GM18861 (cell line): Measurements from ENCODE around the gene ATP8B2.
"Not testable (repeated sequence)": the region's sequence is repeated elsewhere in the genome, so short reads cannot be mapped to it uniquely, and the experiment has no call there.

Experiments
- ATAC-seq: cut with Tn5 transposase; IDR thresholded peaks from one replicate; pipeline ENCODE4 v1.9.1; 2021; ENCODE audit not compliant: unreplicated experiment

Gene ATP8B2

DNA sequence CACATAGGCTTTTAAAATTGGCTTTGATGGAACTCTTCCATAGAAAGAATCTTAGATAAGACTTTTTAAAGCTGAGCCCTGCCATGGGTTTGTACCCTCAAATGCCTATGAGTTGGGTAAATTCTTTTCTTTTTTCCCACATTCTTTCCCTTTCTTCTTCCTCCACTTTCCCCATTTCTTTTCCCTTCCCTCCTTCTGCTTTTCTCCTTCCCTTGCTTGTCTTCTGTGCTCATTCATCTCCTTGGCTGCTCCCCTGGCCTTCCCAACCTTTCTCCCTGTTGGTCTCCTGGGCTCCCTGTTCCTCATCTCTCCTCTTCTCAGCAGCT, 3.8 kb upstream of the ATP8B2 start:
- not testable (repeated sequence) for ATAC-seq

DNA sequence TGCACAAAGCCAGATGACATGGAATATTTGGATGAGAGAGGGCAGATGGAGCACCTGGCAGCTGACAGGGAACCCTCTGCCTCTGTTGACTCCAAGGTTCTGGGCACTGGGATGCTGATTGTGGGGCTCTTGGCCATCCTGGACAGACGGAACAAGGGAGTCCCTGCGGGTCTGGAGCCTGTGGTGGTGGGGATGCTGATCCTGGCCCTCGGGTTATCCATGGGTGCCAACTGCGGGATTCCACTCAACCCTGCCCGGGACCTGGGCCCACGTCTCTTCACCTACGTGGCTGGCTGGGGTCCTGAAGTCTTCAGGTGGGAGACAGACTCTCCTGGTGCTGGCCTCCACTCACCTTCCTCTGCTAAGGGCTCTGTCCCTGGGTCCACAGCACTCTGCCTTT, 1.8 kb upstream of the ATP8B2 start:
- no peak for ATAC-seq

DNA sequence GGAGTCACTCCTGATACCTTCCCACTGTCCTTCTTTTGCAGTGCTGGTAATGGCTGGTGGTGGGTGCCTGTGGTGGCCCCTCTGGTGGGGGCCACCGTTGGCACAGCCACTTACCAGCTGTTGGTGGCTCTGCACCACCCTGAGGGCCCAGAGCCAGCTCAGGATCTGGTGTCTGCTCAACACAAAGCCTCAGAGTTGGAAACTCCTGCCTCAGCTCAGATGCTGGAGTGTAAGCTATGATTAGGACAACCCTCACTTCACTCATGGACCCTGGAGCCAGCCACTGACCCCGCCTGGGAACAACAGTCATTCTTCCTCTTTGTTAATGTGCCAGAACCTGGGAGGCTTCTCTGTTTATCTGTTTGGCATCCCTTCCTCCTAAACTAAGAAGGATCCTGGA, 1.1 kb upstream of the ATP8B2 start:
- no peak for ATAC-seq

DNA sequence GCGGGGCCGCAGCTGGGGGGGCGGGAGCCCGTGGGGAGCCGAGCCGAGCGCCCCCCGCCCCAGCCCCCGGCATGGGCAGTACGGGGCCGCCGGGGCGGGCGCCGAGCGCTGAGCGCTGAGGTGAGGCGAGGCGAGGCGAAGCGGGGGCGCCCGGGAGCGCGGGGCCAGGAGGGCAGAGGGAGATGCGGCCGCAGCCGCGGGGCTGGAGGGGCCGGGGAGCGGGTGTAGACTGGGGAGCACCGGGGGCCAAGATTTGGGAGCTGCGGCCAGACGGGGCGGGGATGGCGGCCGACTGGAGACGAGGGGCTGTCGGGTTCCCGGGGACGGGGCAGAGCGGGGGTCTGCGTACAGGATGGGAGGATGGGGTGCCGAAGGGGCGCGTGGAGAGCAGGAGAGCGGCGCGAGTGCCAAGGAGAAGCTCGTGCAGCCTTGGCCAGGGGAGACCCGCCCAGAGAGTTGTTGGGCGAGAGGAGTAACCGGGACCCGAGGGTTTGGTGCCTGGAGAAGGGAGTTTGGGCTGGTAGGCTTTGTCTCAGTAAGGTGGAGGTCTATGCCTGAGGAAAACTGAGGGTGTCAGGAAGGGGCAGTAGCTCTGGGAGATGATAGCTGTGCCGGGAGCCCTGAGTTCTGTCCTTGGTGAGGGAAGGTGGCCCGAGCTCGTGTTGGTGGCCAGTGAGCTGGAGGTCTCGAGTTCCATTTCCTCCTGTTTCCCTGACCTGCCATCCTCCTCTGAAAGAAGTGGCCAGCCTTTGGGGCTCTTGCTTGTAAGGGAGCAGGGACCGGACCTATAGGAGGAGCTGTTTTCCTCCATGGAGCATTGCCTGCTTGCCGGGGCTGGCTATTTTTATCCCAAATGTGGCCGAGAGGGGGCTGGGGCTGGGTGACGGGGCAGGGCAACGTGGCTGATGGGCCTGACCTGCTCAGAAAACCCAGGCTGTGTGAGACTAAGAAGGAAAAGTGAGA, 539 bp downstream of the ATP8B2 start:
- ATAC-seq: no peak

DNA sequence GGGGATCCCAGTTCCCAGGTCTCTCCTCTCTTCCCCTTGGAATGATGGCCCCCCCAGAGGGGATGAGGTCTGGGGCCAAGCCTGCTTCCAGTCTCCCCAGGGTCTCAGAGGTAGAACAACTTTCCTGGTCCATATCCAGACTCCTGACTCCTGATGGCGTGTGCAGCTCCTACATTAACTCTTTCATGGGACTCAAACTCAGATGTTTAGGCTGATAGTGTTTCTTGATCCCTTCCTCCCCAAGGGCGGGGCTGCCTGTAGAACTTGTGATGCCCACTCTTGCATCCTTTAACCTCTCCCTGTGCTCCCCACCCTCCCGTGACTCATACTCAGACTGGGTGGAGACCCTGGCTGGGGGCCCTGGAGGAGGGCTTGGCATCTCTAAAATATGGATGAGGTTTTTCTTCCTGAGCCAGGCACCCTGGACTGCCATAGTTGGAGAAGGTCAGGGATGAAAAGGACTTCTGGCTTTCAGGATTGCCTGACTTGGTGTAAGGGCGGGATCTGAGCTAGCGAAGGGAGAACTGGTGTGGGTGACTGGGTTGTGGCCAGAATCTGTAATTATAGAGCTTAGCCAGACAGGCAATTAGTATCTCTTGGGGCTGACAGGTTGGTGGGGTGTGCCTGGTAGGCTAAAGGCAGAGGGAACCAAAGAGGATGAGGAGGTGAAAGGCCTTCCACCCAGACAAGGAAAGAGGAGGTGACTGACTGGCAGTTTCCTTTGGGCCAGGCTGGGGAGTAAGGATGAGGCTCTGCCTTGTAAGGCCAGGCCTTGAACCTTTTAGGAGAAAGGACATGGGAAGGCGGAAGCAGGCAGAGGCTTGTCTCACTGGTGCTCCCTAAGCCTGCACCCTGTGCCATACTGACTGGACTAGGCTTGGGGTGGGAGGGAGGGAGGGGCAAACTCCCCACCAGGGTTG, 1.5 kb downstream of the ATP8B2 start:
- no peak for ATAC-seq

DNA sequence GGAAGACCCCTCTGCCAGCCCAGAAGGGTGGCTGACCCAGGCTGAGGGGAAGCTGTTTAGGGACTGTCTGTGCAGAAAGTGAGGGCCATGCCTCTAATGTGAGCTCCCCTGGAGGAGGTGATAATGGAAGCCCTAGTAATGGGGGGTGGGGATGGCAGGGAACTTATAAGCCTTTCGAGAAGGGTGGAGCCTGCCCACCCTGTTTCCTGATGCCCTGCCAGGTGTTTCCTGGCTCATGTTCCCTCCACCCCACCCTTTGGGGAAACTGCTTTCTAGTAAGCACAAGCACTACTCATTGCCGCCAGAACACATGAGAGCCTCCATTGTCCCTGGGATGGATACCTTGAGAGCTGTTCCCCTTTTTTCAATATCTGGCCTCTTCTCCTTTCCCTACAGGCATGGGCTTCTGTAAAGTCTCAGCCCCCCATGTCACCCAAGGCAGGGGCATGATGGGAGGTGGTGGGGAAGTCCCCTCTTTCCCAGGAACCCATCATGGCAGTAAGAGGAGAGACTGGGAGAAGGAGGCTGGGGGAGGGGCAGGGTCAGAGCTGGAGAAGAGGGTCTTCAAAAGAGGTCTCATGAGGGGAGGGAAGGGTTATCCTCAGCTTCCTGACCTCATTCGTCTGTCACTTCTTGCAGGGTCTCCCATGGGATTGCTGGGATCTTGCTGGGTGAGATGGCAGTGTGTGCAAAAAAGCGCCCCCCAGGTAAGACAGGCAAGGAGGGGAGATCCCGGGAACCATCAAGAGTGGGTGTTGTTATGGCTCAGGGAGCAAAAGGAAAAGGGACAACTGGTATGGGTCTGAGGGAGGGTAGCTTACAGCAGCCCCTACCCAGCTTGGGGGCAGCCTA, 2.4 kb downstream of the ATP8B2 start:
- ATAC-seq: no peak

DNA sequence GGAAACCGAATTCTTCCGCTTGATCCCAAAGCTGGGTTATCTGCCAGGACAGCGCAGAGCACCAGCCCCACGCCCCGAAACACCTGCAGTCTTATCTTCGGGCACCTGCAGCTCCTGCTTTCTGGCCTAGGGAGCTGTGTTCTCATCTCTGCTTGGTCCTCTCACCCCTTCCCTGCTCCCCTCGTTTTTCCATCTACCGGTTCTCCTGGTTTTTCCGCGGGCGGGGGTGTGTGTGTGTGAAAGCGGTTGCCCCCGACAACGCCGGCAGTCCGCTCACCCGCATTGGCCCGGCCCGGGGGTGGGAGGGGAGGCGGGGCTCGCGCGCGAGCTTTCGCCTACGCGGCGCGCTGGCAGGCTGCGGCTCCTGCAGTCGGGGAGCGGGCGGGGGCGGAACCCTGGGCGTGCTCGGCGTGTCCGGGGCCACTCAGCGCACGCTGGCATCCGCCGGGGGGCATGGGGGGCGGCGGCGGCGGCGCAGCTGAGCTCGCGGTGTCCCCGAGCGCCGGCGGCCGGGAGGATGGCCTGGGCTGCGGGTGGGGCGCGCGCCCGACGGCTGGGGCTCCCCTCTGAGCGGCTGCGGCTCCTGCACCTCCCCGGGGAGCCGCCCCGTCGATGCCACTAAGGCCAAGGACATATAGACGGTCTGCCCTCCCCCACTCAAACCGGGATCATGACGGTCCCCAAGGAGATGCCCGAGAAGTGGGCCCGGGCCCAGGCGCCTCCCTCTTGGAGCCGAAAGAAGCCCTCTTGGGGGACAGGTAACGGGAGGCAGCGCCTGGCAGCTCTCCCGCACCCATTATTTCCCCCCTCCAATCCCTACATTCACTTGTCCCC, 3.2 kb downstream of the ATP8B2 start:
- no peak for ATAC-seq

DNA sequence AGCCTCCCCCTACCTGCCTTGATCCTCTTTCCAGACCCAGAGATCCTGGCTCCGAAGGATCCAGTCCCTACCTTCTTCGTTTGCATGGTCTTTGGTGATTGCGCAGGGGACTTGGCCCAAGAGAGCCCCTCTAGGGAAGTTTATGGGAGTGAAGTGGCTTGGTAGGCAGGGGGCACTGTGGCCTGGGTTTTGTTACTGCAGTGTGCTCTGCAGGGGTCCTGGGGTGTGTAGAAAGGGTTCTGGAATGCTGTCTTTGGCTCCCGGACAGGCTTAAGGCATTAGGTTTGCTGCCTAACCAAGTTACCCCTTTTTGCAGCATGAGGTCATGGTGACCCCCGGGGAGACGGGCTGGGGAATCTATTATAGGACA, 3.8 kb downstream of the ATP8B2 start:
- ATAC-seq: no peak

DNA sequence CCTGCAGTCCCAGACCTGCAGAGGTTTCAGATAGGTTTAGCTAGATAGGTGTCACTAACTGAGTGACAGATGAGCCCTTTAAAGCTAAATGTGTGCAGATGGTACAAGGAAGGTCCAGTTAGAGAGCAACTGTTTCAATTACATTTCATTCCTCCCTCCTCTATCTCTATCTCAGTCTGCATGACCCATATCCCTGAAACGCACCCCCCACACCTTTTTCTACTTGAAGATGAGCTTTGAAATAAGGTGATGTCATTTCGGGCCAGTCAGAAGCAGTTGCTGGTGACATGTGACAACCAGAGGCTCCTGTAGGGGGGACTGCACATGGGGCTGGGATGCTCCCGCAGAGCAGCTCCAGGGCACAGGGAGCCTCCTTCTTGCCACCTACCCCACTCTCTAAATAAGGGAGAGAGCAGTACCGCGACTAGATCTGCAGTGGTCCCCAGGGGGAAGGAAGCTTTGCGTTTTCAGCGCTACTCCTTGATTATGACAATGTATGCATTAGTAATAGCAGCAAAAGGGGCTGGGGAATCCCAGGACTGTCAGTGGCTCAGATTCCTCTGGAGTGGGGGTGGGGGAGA, 4.3 kb downstream of the ATP8B2 start:
- ATAC-seq: no peak

DNA sequence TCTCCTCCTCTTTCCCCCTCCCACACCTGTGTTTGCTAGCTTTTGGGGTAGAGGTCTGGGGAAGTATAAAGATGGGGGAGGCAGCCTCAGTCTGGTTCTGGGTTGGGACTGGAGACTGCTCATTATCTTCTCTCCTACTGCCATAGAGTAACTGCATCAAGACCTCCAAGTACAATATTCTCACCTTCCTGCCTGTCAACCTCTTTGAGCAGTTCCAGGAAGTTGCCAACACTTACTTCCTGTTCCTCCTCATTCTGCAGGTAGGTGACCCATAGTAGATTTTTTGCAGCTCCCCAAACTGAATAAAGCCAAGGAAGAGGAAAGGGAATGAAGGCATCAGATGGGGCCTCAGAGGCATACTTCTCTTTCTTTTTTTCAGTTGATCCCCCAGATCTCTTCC, 5.3 kb downstream of the ATP8B2 start:
- ATAC-seq: no peak

DNA sequence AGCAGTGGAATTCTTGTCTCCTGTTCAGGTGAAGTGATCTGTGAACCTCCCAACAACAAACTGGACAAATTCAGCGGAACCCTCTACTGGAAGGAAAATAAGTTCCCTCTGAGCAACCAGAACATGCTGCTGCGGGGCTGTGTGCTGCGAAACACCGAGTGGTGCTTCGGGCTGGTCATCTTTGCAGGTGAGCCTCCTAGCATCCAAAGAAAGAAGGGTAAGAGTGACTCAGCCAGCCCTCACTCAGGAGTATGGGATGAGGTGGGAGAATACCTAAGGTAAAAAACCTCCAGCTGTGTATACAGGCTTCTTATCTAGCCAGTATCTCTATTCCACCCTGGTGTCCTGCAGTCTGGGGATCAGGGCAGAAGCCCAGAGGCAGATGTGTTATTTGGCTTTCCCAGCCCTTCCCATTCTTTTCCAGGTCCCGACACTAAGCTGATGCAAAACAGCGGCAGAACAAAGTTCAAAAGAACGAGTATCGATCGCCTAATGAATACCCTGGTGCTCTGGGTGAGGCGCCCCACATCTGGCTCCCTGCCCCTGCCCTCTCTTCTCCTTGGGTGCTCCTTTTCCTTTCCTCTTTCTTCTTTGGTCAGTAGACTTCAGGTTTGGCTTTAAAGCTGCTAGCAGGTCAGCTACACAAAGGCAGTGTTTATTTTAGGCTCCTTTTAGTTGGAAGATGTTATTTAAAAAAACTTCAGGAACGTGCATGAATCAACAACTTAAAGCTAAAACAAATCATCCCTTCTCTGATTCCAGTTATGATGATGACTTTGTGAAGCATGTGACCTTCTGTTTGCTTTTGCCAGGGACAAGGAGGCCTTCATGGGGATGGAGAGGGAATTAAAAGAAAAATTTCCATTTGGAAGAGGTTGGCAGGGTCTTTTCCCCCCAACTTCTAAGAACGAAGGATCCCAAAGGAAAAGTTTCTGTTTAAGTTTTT, 9.0 kb downstream of the ATP8B2 start:
- no peak for ATAC-seq

DNA sequence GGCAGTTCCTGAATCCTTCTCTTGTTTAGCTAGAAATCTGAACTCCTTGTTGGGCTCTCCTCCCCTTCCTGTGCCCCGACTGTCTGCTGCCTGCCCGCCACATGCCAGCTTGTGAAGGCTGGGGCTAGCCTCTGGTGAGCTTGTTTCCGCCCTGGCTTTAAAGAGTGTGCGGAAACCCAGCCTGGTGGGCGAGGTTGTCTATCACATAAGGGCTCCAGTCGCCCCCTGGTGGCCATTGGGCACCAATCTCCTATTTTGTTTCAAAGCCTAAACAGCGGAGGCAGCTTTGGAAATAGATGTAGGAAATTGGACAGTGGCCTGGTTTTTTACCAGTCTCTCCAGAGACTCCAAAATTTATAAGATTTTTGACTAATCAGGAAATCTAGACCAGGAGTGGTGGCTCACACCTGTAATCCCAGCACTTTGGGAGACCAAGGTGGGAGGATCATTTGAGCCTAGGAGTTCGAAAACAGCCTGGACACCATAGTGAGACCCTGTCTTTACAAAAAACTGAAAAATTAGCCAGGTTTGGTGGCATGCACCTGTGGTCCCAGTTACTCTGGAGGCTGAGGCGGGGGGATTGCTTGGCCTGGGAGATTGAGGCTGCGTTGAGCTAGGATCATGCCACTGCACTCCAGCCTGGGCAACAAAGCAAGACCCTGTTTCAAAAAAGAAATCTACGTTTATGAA, 9.8 kb downstream of the ATP8B2 start:
- ATAC-seq: peak; percentile 63

DNA sequence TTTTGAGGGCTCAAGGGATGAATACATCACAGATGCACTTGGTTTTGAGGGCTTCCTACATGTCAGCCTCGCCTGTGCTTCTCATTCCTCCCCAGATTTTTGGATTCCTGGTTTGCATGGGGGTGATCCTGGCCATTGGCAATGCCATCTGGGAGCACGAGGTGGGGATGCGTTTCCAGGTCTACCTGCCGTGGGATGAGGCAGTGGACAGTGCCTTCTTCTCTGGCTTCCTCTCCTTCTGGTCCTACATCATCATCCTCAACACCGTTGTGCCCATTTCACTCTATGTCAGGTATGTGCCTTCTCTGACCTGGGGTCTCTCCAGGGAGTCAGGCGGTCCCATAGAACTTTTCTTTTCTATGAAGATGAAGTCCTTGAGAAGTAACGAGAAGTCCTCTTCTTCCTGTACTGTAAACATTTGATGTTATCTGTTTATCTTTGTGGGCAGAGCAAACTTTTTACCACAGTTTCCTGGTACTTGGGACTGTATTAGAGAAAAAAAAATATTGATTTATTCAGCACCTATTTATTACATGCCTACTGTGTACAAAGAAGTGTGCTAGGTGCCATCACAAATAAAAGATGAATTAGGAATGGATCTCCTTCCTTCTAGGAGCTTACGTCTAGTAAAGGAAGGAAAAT, 12.0 kb downstream of the ATP8B2 start:
- ATAC-seq: no peak

DNA sequence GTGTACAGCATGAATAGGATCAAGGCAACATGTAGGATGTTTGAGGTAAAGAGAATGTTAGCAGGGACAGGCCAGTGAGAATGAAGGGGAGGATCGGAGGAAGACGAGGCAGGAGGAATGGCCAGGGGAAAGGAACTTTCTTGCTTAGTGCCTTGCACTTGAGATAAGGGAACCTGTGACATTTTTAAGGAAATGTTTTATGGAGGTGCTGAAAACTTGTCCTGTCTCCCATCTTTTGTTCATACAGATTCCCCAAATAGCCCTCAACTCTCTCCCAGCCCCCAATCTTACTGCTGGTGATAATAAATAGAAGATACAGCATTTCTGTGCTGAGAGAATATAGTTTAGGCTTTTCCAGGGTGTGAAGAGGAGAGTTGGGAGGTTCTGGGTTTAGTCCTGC, 13.6 kb downstream of the ATP8B2 start:
- no peak for ATAC-seq

DNA sequence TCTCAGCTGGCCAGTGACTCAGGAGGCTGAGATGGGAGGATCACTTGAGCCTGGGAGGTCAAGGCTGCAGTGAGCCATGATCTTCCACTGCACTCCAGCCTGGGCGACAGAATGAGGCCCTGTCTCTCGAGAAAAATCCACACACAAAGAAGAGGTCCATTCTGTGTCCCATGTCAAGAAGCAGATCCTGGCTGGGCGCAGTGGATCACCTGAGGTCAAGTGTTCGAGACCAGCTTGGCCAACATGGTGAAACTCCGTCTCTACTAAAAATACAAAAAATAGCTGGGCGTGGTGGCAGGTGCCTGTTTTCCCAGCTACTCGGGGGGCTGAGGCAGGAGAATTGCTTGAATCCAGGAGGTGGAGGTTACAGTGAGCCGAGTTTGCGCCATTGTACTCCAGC, 16.0 kb downstream of the ATP8B2 start:
- not testable (repeated sequence) for ATAC-seq

DNA sequence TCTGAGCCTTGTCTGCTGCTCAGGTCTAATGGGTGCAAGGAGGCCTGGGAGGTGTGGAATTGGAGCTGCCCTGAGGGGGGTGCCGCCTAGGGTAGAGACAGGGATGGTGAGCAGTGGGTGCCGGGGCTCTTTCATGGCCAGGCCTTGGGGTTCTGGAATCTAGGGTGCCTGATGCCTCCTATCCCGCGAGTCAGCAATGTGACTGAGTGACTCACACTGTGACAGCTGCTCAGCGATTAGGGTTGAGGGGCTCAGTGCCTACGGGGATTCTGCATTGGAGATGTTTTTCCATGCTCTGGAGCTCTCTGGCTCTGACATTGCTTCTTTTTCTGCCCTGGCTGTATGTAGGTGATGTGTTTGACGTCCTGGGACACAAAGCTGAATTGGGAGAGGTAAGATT, 16.8 kb downstream of the ATP8B2 start:
- no peak for ATAC-seq

DNA sequence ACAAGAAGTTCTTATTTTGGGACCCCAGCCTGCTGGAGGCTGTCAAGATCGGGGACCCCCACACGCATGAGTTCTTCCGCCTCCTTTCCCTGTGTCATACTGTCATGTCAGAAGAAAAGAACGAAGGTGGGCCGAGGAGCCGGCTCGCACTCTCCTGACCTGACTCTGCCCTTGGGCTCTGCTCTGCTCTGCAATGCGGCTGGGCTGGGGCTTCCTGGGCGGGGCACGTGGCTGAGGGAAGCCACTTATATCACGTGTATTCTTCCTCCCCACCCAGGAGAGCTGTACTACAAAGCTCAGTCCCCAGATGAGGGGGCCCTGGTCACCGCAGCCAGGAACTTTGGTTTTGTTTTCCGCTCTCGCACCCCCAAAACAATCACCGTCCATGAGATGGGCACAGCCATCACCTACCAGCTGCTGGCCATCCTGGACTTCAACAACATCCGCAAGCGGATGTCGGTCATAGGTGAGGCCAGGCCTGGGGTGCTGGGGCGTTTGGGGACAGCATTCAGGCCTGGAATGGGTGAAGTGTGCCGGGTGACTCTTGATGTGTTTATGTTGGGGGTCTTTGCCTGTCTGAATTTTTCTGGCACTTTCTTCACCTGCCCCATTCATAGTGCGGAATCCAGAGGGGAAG, 17.6 kb downstream of the ATP8B2 start:
- ATAC-seq: no peak
